GM19035 (cell line): ENCODE data around the gene SPTBN4.
"Not testable (repeated sequence)": the region's sequence is repeated elsewhere in the genome, so short reads cannot be mapped to it uniquely, and the experiment has no call there.

Experiments
- ATAC-seq: cut with Tn5 transposase; IDR thresholded peaks from one replicate; pipeline ENCODE4 v1.9.1; 2021; ENCODE audit not compliant: unreplicated experiment

The SPTBN4 gene

DNA sequence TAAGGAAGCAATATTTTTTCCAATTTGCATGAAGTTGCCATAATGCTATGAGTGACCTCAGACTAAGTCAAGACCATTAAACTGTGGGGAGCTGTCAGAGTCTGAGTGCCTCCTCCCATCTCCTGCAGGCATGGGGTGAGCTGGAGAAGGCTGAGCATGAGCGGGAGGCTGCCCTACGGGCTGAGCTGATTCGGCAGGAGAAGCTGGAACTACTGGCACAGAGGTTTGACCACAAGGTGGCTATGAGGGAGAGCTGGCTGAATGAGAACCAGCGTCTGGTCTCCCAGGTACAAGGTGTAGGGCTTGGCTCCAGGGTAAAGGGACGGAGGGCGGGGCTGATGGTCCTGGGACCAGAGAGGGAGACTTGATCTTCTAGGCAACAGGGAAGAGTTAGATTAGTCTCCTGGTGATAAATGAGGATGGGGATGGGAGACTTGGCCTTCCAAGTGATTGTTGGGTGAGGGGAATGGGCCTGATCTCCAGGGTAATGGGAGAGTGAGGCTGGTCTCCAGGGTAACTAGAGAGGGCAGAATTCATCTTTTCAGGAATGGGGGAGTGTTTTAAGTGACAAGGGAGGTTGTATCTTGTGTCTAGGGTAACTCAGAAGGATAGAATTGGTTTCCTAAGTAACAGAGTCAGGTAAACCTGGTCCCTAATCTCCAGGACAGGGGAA lies 36.0 kb downstream of the SPTBN4 start:
- ATAC-seq, result no peak

DNA sequence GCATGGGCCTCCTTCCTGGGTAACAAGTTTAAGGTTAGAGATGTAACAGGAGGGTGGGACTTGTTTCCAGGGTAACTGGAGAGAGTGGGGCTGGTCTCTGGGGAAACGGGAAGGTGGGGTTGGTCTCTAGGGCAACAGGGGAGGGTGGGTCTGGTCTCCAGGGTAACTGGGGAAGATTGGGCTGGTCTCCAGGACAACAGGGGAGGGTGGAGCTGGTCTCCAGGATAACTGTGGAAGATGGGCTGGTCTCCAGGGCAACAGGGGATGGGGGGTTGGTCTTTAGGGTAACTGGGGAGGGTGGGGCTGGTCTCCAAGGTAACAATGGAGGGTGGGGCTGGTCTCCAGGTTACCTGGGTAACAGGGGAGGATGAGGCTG lies 36.5 kb downstream of the SPTBN4 start:
- ATAC-seq, result no peak

DNA sequence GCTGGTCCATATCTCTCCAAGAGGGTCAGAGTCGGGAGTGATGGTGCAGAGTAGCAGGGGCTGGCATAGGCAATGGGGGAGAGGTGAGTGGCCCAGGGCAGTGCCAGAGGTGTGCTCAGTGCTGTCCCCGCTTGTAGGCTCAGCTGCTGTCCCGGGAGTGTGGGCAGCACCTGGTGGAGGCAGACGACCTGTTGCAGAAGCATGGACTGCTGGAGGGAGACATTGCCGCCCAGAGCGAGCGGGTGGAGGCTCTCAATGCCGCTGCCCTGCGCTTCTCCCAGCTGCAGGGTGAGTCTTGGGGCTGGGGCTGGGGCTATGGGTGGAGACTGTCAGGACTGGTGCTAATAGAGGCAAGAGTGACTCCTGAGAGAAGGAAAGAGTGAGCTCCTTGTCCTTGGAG lies 39.3 kb downstream of the SPTBN4 start:
- ATAC-seq, result no peak

DNA sequence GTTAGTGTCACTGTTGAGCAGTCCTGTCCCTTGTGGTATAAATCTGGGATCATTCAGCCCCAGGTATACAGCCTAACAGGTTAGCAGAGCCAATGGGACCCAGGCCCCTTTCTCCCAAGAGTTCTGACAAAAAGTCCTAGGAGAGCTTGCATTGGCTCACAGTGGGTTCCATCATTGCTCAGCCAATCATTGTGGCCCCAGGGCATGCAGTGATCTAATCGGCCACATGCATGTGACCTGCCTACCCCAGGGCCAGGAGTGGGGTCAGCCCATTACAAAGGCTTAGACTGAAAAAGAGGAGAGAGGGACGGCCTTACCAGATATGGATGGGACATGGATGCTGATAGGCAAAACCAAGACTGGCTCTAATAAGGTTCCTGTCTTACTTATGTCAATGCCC lies 41.1 kb downstream of the SPTBN4 start:
- ATAC-seq, result no peak

DNA sequence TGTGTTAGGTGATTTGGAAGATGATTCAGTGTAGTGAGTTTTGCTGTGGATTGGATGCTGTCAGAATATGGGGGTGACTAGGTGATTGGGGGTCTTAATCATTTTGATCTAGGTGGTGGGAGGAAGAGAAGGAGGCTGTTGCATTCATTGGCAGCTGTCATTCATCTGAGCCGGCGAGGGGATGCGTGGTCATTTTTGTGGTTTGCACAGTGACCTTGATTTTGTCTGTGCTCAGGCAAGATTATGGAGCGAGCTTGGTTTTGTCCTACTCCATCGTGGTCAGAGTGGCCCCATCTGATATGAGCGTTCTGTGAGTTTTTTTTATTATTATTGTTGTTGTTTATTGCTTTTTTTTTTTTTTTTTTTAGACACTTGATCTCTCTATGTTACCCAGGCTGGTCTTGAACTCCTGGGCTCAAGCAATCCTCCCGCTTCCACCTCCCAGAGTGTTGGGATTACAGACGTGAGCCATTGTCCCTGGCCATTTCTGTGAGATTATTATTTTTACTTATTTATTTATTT lies 42.0 kb downstream of the SPTBN4 start:
- no peak for ATAC-seq

DNA sequence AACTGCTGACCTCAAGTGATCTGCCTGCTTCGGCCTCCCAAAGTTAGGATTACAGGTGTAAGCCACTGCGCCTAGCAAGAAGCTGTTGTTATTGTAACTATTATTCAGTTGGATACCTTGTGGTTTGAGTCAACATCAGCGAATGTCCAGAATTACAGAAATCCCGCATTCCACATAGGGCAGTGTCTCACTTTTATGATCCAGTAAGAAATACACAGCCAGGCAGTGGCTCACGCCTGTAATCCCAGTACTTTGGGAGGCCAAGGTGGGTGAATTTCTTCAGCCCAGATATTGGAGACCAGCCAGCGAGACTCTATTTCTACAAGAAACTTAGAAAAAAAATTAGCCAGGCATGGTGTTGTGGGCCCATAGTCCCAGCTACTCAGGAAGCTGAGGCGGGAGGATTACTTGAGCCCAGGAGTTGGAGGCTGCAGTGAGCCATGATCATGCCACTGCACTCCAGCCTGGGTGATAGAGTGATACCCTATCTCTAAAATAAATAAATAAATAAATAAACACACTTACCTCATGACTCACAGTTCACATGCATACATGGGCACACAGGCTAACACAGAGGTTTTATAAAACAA lies 43.8 kb downstream of the SPTBN4 start:
- no peak for ATAC-seq

DNA sequence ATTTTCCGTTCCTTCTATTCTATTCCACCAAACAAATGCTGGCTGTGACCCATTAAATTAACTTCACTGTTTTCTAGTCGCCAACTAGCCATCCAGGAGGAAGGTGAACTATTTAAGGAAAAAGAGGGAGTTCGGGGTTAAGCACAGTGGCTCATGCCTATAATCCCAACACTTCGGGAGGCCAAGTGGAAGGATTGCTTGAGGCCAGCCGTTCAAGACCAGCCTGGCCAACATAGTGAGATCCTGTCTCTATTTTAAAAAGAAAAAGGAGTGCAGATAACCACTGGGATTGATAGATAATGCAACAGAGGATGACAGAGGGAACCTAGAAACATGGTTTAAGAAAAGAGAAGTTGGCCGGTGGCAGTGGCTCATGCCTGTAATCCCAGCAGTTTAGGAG lies 44.7 kb downstream of the SPTBN4 start:
- no peak for ATAC-seq

DNA sequence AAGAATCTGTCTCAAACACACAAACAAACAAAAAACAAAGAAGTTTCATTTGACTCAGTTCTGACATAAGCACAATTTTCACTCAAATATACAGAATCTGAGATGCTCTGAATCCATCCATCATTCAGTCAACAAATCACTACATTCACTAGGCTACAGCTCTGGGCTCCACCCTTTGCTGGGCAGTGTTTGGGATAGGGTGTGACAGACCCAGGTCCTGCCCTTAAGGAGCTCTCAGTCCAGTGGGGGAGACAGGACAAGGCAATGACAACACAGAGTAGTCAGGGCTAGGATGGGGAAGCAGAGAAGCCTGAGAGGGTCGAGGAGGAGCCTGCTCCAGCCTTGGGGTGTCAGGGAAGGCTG lies 45.3 kb downstream of the SPTBN4 start:
- ATAC-seq, result no peak

DNA sequence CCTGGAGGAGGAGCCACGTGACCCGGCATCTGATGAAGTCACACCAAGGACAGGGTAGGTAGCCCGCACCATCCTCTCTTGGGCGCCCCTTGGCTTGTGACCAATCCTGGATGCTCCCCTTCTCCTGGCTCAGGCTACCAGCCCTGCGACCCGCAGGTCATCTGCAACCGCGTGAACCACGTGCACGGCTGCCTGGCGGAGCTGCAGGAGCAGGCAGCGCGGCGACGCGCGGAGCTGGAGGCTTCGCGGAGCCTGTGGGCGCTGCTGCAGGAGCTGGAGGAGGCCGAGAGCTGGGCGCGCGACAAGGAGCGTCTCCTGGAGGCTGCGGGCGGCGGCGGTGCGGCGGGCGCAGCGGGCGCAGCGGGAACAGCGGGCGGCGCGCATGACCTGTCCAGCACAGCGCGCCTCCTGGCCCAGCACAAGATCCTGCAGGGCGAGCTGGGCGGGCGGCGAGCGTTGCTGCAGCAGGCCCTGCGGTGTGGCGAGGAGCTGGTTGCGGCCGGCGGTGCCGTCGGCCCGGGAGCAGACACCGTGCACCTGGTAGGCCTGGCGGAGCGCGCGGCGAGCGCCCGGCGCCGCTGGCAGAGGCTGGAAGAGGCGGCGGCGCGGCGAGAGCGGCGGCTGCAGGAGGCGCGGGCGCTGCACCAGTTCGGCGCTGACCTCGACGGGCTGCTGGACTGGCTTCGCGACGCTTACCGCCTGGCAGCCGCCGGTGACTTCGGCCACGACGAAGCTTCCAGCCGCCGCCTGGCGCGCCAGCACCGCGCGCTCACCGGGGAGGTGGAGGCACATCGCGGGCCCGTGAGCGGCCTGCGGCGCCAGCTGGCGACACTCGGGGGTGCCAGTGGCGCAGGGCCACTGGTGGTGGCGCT lies 45.9 kb downstream of the SPTBN4 start:
- no peak for ATAC-seq

DNA sequence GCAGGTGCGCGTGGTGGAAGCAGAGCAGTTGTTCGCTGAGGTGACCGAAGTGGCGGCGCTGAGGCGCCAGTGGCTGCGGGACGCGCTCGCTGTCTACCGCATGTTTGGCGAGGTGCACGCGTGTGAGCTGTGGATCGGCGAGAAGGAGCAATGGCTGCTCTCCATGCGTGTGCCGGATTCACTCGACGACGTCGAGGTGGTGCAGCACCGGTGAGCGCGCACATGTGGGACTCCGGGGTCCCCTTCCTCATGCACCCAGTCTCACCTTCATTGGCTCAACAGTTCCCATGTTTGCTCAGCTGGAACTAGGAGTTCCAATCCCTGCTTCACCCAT lies 46.5 kb downstream of the SPTBN4 start:
- ATAC-seq, result no peak

DNA sequence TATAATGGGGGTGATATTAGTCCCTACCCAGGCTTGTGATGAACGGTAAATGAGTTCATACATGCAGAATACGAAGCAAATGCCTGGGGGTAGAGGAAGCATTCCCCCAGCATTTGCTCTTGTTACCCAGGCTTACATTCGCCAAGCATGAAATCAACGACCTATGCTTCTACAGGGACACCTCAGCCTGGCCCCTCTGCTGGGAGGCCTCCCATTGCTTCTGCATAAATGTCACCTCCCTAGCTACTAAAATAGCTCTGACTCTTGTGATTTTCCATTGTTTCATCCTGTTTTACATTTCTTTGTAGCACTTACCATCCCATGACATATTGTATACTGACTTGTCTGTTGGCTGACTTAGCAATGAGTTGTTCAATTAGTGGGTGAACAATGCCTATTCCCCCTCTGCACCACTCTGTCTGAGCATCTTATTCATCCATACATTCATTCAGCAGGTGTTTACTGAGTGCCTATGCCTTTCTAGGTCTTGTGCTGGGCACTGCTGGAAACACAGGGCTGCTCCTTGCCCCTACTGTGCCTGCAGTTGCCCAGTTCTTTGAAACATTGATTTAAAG lies 47.0 kb downstream of the SPTBN4 start:
- no peak for ATAC-seq

DNA sequence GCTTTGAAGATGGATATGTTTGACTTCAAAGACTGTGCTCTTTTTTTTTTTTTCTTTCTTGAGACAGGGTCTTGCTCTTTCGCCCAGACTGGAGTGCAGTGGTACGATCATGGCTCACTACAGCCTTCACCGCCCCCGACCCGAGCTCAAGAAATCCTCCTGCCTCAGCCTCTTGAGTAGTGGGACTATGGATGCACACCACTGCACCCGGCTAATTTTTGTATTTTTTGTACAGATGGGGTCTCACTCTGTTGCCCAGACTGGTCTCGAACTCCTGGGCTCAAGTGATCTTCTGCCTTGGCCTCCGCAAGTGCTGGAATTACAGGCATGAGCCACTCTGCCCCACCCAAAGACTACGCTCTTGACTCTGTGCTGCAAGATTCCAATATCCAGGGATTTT lies 50.4 kb downstream of the SPTBN4 start:
- no peak for ATAC-seq

DNA sequence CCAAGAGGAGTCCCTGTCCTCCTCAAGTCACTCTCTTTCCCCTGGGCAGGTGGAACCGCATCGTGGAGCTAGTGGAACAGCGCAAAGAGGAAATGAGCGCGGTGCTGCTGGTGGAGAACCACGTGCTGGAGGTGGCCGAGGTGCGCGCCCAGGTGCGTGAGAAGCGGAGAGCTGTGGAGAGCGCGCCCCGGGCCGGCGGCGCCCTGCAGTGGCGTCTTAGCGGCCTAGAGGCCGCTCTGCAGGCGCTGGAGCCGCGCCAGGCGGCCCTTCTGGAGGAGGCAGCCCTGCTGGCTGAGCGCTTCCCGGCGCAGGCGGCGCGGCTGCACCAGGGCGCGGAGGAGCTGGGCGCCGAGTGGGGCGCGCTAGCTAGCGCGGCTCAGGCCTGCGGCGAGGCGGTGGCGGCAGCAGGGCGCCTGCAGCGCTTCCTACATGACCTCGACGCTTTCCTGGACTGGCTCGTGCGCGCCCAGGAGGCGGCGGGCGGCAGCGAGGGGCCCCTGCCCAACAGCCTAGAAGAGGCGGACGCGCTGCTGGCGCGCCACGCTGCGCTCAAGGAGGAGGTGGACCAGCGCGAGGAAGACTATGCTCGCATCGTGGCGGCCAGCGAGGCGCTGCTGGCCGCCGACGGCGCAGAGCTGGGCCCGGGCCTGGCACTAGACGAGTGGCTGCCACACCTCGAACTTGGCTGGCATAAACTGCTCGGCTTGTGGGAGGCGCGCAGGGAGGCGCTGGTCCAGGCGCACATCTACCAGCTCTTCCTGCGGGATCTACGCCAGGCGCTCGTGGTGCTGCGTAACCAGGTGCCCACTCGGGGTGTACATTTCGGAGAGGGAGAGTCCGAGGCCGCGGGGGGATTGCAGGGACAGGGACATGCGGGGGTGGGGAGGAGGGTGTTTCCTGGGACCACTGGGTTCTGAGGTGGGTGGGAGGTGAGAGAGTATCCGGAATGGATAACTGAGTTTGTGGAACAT lies 52.8 kb downstream of the SPTBN4 start:
- ATAC-seq, result no peak

DNA sequence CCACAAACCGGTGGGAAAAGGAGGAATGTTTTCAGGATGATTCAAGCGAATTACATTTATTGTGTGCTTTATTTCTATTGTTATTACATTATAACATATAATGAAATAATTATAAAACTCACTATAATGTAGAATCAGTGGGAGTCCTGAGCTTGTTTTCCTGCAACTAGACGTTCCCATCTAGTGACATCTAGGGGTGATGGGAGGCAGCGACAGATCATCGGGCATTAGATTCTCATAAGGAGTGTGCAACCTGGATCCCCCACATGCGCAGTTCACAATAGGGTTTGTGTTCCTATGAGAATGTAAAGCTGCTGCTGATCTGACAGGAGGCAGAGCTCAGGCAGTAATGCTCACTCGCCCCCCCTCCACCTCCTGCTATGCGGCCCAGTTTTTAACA lies 54.5 kb downstream of the SPTBN4 start:
- ATAC-seq, result no peak

DNA sequence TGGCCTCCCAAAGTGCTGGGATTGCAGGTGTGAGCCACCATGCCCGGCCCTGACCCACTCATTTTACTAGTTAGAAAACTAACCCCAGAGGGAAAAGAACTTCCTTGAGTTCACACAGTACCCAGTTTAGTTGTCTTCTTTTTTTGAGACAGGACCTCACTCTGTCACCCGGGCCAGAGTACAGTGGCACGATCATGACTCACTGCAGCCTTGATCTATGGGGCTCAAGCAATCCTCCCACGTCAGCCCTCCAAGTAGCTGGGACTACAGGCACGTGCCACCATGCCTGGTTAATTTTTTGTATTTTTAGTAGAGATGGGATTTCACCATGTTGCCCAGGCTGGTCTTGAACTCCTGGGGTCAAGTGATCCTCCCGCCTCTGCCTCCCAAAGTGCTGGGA lies 55.1 kb downstream of the SPTBN4 start:
- not testable (repeated sequence) for ATAC-seq

DNA sequence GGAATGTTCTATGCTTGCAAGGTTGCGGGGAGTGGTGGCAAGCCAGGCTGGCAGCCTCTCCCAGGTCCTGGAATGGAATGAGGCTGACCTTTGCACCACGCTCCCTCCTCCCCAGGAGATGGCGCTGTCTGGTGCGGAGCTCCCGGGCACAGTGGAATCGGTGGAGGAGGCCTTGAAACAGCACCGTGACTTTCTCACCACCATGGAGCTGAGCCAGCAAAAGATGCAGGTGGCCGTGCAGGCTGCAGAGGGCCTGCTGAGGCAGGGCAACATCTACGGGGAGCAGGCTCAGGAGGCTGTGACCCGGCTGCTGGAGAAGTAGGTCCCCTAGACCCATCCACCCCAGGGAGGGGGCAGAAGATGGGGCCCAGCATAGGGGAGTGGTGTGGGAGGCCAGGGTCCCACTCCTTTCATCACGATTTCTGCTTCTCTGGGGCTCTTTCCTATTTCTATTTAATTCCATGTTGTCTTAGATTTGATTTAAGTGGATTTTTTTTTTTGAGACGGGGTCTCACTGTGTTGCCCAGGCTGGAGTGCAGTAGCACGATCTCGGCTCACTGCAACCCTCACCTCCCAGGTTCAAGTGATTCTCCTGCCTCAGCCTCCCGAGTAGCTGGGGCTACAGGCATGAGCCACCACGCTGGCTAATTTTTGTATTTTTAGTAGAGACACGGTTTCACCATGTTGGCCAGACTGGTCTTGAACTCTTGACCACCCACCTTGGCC lies 56.7 kb downstream of the SPTBN4 start:
- ATAC-seq, result no peak

DNA sequence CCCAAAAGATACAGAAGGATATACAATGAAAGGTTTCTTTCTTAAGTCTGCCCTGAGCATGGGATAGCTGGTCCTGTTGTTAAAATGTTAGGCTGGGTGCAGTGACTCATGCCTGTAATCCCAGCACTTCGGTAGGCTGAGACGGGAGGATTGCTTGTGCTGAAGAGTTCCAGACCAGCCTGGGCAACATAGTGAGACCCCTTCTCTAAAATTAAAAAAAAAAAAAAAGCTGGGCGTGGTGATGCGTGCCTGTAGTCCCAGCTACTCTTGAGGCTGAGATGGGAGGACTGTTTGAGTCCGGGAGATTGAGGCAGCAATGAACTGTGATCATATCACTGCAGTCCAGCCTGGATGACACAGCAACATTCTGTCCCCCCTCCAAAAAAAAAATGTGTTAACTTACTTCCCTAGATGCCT lies 57.3 kb downstream of the SPTBN4 start:
- no peak for ATAC-seq

DNA sequence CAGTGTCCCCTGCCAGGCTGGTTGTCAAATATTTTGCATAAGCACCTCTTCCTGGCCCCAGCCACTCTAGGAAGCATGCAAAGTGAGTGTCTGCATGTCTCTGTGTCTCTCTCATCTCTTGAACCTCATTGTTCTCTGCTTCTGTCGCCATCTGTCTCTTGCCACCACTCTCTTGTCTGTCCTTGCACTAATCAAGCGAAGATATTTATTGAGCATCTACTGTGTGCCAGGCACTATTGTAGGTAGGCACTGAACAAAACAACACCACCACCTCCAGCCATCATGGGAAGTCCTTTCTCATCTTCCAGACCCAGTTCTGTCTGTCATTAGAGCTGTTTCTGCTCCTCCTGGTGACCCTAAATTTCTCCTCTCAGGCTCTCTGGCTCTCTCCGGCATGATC lies 57.9 kb downstream of the SPTBN4 start:
- ATAC-seq, result no peak

DNA sequence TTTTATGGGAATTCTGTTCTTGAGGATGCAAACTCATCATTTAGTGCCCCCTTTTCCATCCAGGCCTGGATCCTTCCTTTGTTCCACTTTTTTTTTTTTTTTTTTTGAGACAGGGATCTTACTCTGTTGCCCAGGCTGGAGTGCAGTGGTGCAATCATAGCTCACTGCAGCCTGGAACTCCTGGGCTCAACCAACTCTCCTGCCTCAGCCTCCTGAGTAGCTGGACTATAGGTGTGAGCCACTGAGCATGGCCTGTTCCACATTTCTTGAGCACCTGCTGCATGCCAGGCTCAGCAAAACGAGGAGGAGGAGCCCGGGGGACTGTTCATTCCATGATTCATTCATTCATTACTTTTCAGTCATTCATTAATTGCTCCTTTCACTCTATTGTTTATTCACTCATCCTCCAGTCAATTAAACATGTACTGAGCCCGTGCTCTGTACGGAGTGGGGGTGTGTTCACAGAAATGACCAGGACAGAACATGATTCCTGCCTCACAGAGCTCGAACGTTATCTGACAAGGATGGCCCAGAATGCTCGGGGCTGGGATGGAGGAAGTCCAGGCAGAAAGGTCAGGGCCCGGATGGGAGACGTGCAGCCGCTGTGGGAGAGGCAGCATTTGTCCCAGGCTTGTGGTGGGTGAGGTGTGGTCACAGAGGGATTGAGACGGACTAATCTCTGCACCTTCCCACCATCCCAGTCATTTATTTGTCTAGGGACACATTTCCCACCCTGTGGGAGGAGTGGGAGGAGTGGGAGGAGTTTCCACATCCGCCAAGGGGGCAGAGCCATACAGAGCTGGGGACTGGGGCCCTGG lies 58.6 kb downstream of the SPTBN4 start:
- no peak for ATAC-seq
